Right lobe of liver (tissue), 6 donors: ENCODE data around the gene COL2A1. TPM values are rescaled to one million over a fixed set of nuclear protein-coding genes. Genes with fewer than 3 reads are reported as not detected.

Experiments used
- ATAC-seq, 4 donors: fragments of 200-7000 bp; cut with Tn5 transposase; one replicate each; pipeline ENCODE4 v1.9.1; 2020; ENCODE audit warnings: mild to moderate bottlenecking in 4 of 4, moderate library complexity in 4 of 4
- DNase-seq, 3 donors: peaks; one replicate each; pipeline ENCODE4 v3.0.0-alpha.2; 2020
- H3K27ac ChIP-seq, 3 donors: fragments of 200-600 bp; one replicate each; pipeline ENCODE4 v1.8.0; 2022
- H3K27me3 ChIP-seq, 2 donors: fragments of 200-600 bp; one replicate each; pipeline ENCODE4 v1.8.0; 2022
- H3K36me3 ChIP-seq, 4 donors: fragments of 200-600 bp; sonication (generic) in 1 of 4; one replicate each; pipeline versions ENCODE4 v1.5.1 to v1.8.0; 2017 to 2022; ENCODE audit warnings: control low read depth in 1 of 4
- H3K4me1 ChIP-seq, 4 donors: fragments of 200-600 bp; sonication (generic) in 1 of 4; one replicate each; pipeline versions ENCODE4 v1.5.1 to v1.8.0; 2017 to 2022; ENCODE audit warnings: control low read depth in 1 of 4
- H3K4me3 ChIP-seq, 3 donors: fragments of 200-600 bp; one replicate each; pipeline ENCODE4 v1.8.0; 2022
- H3K9me3 ChIP-seq, 4 donors: fragments of 200-600 bp; sonication (generic) in 1 of 4; one replicate each; pipeline versions ENCODE4 v1.5.1 to v1.8.0; 2017 to 2022; ENCODE audit warnings: control low read depth in 1 of 4
- CTCF ChIP-seq, 4 donors: fragments of 200-600 bp in 3 of 4; fragments of 450-650 bp in 1 of 4; IDR thresholded peaks; one replicate each; pipeline versions ENCODE4 v1.5.1 to v1.8.0; 2016 to 2022; ENCODE audit warnings: antibody characterized with exemption in 4 of 4, mild to moderate bottlenecking in 2 of 4
- POLR2A ChIP-seq: fragments of 450-650 bp; IDR thresholded peaks from one replicate; pipeline ENCODE4 v1.6.1; 2017; ENCODE audit warnings: antibody characterized with exemption, mild to moderate bottlenecking
- WGBS: methylation state at CpG from one replicate; pipeline ENCODE4 v1.1.6; 2018; ENCODE audit warnings: low coverage, low lambda C conversion rate; ENCODE audit not compliant: insufficient coverage; ENCODE audit errors: missing lambda C conversion rate; 5-methylcytosine and 5-hydroxymethylcytosine counted together
- intact Hi-C, 2 donors: fragments of 100-400 bp; cut with DNase I; formaldehyde crosslinking; loops; one replicate each; pipeline versions ENCODE4 v1.11.2 to v1.14.1; 2022
- total RNA-seq, 6 experiments: library from RNA; depleted of rRNA in 2 of 6; stranded (reverse); fragments of >200 nt in 2 of 6; fragmentation: NEBNext Ultra II Directional in 3 of 6; extraction: Animal tissue kit (Norgen Biotek cat#: 25700) in 3 of 6; gene quantifications; one replicate each; pipeline versions ENCODE4 v1.1.0 to v1.2.4, GENCODE V29; 2016 to 2023
- donor health status: DM: no; HTN: yes; CAD: no.
- donor health status: DM: no; HTN: no; CAD: no.
- donor health status: DM: no; HTN: no; CAD: no.
- donor health status: DM: no; HTN: yes; CAD: no.
- donor health status: DM: no; HTN: yes; CAD: no.

Gene COL2A1
- total RNA-seq, 6 experiments from 2014 or later = not detected

- WGBS = 60% methylated on average over 2 of the region's 9 CpGs
- DNase-seq (peak in 1 of 3 donors; percentile 27), ATAC-seq (no peak)
- Histone ChIP-seq H3K9me3 (no peaks in the 10 kb centered on the region), H3K27ac (no peak overlapping the region), H3K4me3 (no peak overlapping the region), H3K27me3 (no peaks in the 10 kb centered on the region), H3K4me1 (no peaks in the 10 kb centered on the region), H3K36me3 (no peaks in the 10 kb centered on the region)
- intact Hi-C loops = no loop called here
- TF ChIP-seq CTCF (IDR thresholded peaks at IDR 0.05) (no peak), POLR2A (no peak)
Measured at GRCh38 chr12:47973870-47974269, 30.4 kb downstream of the COL2A1 start.

GRCh38 chr12:47972895-47973294, 31.4 kb downstream of the COL2A1 start:
- no peak overlapping the region for H3K4me3 ChIP-seq
- no peaks in the 10 kb centered on the region for H3K9me3 ChIP-seq
- ATAC-seq (no peak), DNase-seq (no peak)
- peaks cover 0 to 6% (median 0%) of the 10 kb centered on the region in 4 donors for H3K36me3 ChIP-seq
- intact Hi-C loops = no loop called here
- no peaks in the 10 kb centered on the region for H3K4me1 ChIP-seq
- no peak for TF ChIP-seq CTCF (IDR thresholded peaks at IDR 0.05)
- TF ChIP-seq POLR2A = no peak
- 72% methylated on average over 5 of the region's 6 CpGs for WGBS
- H3K27me3 ChIP-seq = no peaks in the 10 kb centered on the region
- no peak overlapping the region for H3K27ac ChIP-seq

GRCh38 chr12:47970843-47971242, 33.4 kb downstream of the COL2A1 start:
- ATAC-seq = no peak
- DNase-seq = no peak
- Histone ChIP-seq H3K9me3 (no peaks in the 10 kb centered on the region), H3K4me1 (peaks cover 0 to 1% (median 0%) of the 10 kb centered on the region in 4 donors), H3K4me3 (no peak overlapping the region), H3K36me3 (peaks cover 0 to 13% (median 0%) of the 10 kb centered on the region in 4 donors), H3K27me3 (no peaks in the 10 kb centered on the region), H3K27ac (no peak overlapping the region)
- WGBS = no CpG with 5 or more reads among the region's 7 CpGs
- TF ChIP-seq CTCF (IDR thresholded peaks at IDR 0.05) (no peak), POLR2A (no peak)
- intact Hi-C loops = no loop called here

GRCh38 chr12:47969845-47970244, 34.4 kb downstream of the COL2A1 start:
- H3K4me1 ChIP-seq = peaks cover 0 to 9% (median 0%) of the 10 kb centered on the region in 4 donors

More at GRCh38 chr12:47969845-47970244, 34.4 kb downstream of the COL2A1 start:
- H3K4me3 ChIP-seq = no peak overlapping the region
- no peaks in the 10 kb centered on the region for H3K9me3 ChIP-seq
- H3K27ac ChIP-seq = no peak overlapping the region
- intact Hi-C loops = no loop called here
- ATAC-seq = no peak
- TF ChIP-seq CTCF (IDR thresholded peaks at IDR 0.05) (no peak), POLR2A (no peak)
- DNase-seq = no peak
- 59% methylated on average over 3 of the region's 3 CpGs for WGBS
- H3K27me3 ChIP-seq = no peaks in the 10 kb centered on the region
- peaks cover 0 to 13% (median 0%) of the 10 kb centered on the region in 4 donors for H3K36me3 ChIP-seq
